Measurements from ENCODE around the gene RPS16.
A peak's percentile ranks its signal among the peaks of the same experiment; 100 is the strongest.
"Not testable (repeated sequence)": the region's sequence is repeated elsewhere in the genome, so short reads cannot be mapped to it uniquely, and the experiment has no call there.

The RPS16 gene

GRCh38 chr19:39469036-39469435 lies 33.3 kb upstream of the RPS16 start:
- no peak for TF ChIP-seq CTCF (conservative IDR thresholded peaks at IDR 0.05)
- no peak overlapping the region for H3K27ac ChIP-seq

- no peak for TF ChIP-seq CTCF (conservative IDR thresholded peaks at IDR 0.05)
- H3K27ac ChIP-seq: no peak overlapping the region
Measured at GRCh38 chr19:39467941-39468340, 32.2 kb upstream of the RPS16 start.

- H3K27ac ChIP-seq: no peak overlapping the region
- TF ChIP-seq CTCF (conservative IDR thresholded peaks at IDR 0.05): no peak
Measured at GRCh38 chr19:39465956-39466747, 30.4 kb upstream of the RPS16 start.

- H3K27ac ChIP-seq: peak overlapping the region; percentile 59
- TF ChIP-seq CTCF (conservative IDR thresholded peaks at IDR 0.05): no peak
Measured at GRCh38 chr19:39463403-39463802, 27.7 kb upstream of the RPS16 start.

- not testable (repeated sequence) for H3K27ac ChIP-seq
Measured at GRCh38 chr19:39451257-39451656, 15.5 kb upstream of the RPS16 start.

- no peak for TF ChIP-seq CTCF (conservative IDR thresholded peaks at IDR 0.05)
Measured at GRCh38 chr19:39449116-39449797, 13.5 kb upstream of the RPS16 start.

GRCh38 chr19:39448271-39448670 lies 12.5 kb upstream of the RPS16 start:
- peak overlapping the region; percentile 95 for H3K27ac ChIP-seq

More at GRCh38 chr19:39449116-39449797, 13.5 kb upstream of the RPS16 start:
- no peak overlapping the region for H3K27ac ChIP-seq

More at GRCh38 chr19:39448271-39448670, 12.5 kb upstream of the RPS16 start:
- TF ChIP-seq CTCF (conservative IDR thresholded peaks at IDR 0.05): no peak

Data from VCaP (cell line).